GM23338 (cell line): ENCODE data around the gene SNX4.

ENCODE experiments used
- EZH2 ChIP-seq: fragments of 200-600 bp; sonication (generic); IDR thresholded peaks from one replicate; pipeline ENCODE4 v1.8.0; 2017; ENCODE audit warnings: antibody characterized with exemption, mild to moderate bottlenecking, low read depth; ENCODE audit not compliant: unreplicated experiment
- STAT1 ChIP-seq: IDR thresholded peaks from one replicate; pipeline ENCODE4 v1.6.1; 2016; ENCODE audit warnings: antibody characterized with exemption; ENCODE audit not compliant: unreplicated experiment
- ZNF331 ChIP-seq: fragments of 250-450 bp; sonication (Bioruptor Pico); IDR thresholded peaks from 2 replicates; pipeline ENCODE4 v1.5.0; 2020; ENCODE audit warnings: low read depth, mild to moderate bottlenecking, moderate library complexity
- TF ChIP-seq, protein P1 (sequence below), 2 experiments: fragments of 200-600 bp in 1 of 2; sonication (generic) in 1 of 2; conservative IDR thresholded peaks; 2 replicates each; pipeline versions ENCODE4 v1.5.1 to v1.6.1; 2016 to 2017; ENCODE audit warnings: antibody characterized with exemption in 2 of 2, low read depth in 2 of 2, mild to moderate bottlenecking in 2 of 2, moderate library complexity in 1 of 2

DNA sequence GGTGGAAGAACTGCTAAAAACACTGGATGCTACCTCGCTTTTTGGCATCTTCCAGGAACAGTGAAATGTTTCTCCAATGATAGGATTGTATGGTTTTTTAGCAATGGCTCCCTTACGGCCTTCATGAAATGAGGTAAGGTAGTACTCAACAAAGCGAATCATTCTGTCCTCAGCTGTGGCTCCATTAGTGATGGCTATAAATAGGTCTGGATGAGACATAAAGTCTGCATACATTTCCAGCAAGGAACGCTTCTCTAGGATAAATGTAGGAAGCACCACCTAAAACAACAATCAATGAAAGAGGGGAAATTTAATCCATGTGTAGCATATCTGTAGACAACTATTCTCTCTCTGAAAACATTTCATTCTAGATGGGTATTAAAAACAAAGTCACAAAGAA lies 32.4 kb upstream of the SNX4 start:
- TF ChIP-seq, protein P1, sequence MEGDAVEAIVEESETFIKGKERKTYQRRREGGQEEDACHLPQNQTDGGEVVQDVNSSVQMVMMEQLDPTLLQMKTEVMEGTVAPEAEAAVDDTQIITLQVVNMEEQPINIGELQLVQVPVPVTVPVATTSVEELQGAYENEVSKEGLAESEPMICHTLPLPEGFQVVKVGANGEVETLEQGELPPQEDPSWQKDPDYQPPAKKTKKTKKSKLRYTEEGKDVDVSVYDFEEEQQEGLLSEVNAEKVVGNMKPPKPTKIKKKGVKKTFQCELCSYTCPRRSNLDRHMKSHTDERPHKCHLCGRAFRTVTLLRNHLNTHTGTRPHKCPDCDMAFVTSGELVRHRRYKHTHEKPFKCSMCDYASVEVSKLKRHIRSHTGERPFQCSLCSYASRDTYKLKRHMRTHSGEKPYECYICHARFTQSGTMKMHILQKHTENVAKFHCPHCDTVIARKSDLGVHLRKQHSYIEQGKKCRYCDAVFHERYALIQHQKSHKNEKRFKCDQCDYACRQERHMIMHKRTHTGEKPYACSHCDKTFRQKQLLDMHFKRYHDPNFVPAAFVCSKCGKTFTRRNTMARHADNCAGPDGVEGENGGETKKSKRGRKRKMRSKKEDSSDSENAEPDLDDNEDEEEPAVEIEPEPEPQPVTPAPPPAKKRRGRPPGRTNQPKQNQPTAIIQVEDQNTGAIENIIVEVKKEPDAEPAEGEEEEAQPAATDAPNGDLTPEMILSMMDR (conservative IDR thresholded peaks at IDR 0.05; ENCODE audit: low read depth in 2 of 2): no peak
- TF ChIP-seq ZNF331 (CRISPR knock-in tag) (no peak), EZH2 (no peak), STAT1 (no peak)
